Hematopoietic multipotent progenitor cell treated with erythropoietin and hydrocortisone succinate and interleukin-3 and kit ligand, for 4 days (in vitro differentiated cells): Measurements from ENCODE around the gene CARS2.

ENCODE experiments used
- DNase-seq: peaks from one replicate; pipeline ENCODE4 v3.0.0-alpha.2; 2015

CARS2 gene

DNA sequence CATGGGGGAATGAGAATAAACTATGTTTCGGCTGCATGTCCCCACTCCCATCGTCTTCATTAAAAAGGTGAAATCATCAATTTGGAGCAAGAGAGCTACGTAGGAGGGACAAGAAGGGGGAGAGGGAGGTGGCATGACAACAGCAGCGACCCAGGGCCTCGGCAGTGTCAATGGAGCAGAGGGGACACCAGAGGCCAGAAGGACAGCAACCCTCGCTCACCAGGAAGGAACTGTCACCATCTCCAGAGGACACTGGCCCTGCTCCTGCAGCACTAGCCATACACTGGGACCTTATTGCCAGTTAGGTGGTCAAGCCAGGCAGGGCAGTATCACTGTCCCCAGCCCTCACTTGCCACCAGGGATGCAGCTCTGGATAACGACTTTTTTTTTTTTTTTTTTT is 56.4 kb downstream of the CARS2 start:
- DNase-seq: no peak

- DNase-seq: no peak
Observed at GRCh38 chr13:110648848-110649421, 57.0 kb downstream of the CARS2 start.

DNA sequence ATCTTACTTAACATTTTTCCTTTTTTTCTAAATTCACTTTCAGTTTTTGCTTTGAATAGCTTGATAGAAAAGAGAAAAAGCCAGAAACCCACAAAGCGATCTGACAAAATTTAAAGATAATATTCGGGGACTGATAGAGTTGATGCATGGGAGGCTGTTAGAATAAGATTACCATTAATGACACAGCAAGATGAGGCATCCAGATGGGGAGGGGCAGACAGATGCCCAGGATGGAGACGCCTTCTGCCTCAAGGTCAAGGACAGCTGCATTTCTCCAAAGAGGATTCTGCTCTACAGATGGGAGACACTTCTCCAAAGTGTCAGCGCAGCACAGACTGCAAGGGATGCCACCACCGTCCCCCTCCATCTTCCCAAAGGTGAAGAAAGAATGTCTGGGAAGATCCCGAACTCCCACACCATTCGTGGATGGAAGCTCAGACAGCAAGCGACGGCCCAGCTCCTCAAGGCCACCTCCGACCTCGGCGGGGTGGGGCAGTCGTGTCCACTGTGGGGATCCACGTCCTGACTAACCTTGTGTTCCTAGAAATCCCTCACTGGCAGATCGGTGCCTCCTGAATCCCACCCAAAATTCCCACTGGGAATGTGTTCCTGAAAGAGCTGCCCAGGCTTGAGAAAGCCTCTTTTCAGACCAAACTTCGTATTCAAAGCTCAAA is 57.6 kb downstream of the CARS2 start:
- DNase-seq: peak; percentile 68

DNA sequence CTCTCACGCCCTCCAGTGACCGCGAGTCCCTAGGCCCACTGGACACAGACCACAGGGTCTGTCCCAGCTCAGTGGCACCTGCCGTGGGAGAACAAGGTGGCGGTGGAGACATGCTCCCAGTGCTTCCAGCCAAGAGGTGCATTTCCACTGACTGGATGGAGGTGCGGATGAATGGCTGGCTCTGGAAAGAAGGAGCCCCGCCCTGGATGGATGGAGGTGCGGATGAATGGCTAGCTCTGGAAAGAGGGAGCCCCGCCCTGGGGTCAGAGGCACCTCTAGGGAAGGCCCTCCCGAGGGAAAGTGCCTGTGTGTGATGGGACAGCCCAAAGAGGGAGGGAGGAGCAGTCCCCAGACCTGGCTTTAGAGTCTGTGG is 58.6 kb downstream of the CARS2 start:
- DNase-seq: no peak

DNA sequence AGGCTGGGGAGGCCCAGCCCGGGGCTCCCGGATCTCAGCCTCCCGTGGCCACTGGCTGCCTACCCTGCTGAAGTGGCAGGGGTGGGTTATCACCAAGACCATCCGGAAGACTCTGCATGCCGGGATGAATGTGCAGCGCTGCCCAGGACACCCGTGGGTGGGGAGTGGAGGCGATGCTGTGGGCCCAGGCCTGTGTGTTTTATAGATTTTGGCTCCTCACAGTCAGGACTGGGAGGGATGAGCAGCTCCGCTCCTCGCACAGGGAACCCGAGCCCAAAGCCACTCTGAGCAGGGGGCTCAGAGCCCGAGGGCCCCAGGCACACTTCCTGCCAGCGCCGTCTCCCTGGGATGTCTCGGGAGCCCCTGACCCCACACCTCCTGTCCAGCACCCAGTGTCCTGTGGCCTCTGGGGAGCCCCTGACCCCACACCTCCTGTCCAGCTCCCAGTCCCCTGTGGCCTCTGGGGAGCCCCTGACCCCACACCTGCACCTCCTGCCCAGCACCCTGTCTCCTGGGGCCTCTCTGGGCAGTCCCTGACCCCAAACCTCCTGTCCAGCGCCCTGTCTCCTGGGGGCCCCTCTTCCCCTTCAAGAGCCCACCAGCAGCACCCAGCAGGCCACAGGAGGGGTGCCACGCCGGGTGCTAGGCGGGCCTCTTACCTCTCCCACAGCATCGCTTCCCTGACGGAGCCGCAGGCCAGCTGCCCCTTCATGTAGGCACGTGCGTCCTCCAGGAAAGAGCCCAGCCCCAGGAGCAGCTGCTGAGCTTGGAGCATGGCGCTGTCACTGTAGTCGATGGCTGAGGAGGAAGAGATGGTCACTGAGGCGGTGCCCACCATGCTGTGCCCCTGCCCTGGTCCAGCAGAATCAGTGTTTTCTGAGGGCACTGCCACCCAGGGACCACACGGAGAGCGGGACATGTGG is 59.2 kb downstream of the CARS2 start:
- no peak for DNase-seq

DNA sequence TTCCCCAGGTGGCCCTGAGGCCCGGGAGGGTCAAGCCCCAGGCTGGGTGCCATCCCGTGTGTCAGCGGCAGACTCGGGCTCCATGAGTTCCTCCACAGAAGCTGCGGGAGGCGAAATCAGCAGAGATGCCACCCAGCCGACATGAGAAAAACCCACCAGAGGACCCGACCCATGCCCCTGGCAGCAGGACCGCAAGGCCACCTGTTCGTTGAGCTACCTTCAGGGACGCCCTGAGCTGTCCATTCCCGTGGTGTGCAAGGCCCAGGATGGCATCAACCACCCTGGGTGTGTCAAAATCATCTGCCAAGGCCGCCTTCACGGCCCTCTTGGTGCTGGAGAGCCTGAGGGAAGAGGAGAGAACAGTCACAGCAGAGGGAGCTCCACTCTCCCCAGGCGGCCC is 60.2 kb downstream of the CARS2 start:
- no peak for DNase-seq

- peak; percentile 92 for DNase-seq
Observed at GRCh38 chr13:110644892-110645521, 60.9 kb downstream of the CARS2 start.

GRCh38 chr13:110643768-110644421 is 62.0 kb downstream of the CARS2 start:
- no peak for DNase-seq

- DNase-seq: no peak
Observed at GRCh38 chr13:110643324-110643723, 62.6 kb downstream of the CARS2 start.

- no peak for DNase-seq
Observed at GRCh38 chr13:110642291-110642981, 63.5 kb downstream of the CARS2 start.

- DNase-seq: no peak
Observed at GRCh38 chr13:110641055-110642015, 64.6 kb downstream of the CARS2 start.

DNA sequence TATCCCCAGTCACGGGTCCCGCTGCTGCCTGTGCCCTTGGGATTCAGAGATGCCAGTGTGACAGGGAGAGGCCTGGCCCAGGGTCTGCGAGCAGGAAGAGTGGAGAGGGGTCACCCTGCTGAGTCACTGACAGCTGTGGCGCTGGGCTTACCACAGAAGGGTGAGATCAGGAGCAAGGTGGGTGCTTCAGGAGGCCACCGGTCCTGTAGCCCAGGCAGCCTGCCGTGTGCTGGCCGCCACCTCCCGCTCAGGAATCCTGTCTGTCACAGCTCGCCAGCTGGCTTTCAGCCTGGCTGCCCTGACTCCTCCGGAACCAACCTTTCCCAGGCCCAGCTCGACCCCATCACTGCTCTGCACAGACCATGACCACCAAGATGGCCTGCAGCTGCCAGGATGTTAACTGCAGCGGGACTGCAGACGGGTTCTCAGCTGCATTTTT is 65.3 kb downstream of the CARS2 start:
- DNase-seq: no peak

DNA sequence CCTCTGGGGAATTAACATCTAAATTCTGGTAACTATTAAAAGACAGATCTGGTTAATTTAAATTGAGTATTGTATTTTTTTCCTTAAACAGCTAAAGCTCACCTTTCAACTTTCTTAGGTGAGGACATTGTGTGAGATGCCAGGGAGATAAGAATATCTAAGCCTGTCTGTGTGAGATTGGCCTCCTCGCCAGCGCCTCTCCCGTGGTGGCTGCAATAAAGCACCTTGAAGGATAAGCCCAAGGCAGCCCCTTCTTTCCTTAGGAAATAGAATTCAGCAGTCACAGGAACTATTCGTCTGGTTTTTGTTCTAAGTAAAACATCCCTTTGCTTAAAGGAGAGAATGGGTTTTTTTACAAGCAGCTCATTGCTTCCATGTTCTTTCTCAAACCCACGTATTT is 66.0 kb downstream of the CARS2 start:
- no peak for DNase-seq

GRCh38 chr13:110638814-110639806 is 66.8 kb downstream of the CARS2 start:
- no peak for DNase-seq

GRCh38 chr13:110638257-110638656 is 67.7 kb downstream of the CARS2 start:
- DNase-seq: no peak

GRCh38 chr13:110637747-110638146 is 68.2 kb downstream of the CARS2 start:
- no peak for DNase-seq

DNA sequence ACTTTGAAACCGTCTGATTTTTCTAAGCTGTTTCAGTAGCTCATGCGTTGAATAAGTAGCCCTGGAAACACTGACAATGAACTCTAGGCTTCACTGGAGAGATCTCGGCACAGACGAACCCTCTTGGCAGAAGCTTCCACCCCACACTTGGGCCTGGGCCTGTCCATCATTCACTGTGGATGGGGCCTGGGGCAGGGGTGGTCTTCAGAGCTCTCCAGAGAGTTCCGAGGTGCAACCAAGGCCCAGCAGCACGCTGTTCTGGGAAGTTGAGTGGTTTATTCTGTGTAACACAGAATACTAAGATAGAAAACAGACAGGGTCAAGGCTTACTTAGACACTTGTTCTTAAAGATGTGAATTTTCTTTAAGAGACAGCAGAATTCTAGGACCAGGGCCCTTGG is 68.6 kb downstream of the CARS2 start:
- no peak for DNase-seq

- DNase-seq: no peak
Observed at GRCh38 chr13:110636701-110637201, 69.2 kb downstream of the CARS2 start.

GRCh38 chr13:110636053-110636475 is 69.9 kb downstream of the CARS2 start:
- DNase-seq: no peak
